GM15510 (cell line): ENCODE measurements around the gene TSHZ3.

ENCODE experiments used
- POLR2A ChIP-seq: IDR thresholded peaks from 3 replicates; pipeline ENCODE4 v1.6.1; 2011; ENCODE audit warnings: borderline replicate concordance; ENCODE audit not compliant: insufficient read length; ENCODE audit errors: extremely low read depth

The TSHZ3 gene

GRCh38 chr19:31370216-31370615, 21.0 kb upstream of the TSHZ3 start:
- no peak for TF ChIP-seq POLR2A

DNA sequence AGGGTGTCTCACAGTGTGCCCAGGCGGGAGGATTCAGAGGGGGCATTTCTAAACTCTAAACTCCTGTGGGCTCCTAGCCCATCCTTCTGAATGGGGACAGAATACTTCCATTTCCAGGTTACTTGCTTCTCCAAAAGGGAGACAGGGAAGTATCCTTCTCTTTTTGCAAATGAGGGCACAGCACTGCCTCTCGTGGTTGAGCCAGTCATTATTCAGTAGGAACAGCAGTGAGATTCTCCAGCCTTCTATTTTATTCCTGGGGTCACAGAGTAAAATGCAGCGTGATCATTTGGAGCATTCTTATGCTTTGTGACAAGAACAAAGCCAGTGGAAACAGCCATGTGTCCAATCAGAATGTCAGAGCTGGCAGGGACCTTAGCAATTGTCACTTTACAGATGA, 15.7 kb upstream of the TSHZ3 start:
- TF ChIP-seq POLR2A = no peak

DNA sequence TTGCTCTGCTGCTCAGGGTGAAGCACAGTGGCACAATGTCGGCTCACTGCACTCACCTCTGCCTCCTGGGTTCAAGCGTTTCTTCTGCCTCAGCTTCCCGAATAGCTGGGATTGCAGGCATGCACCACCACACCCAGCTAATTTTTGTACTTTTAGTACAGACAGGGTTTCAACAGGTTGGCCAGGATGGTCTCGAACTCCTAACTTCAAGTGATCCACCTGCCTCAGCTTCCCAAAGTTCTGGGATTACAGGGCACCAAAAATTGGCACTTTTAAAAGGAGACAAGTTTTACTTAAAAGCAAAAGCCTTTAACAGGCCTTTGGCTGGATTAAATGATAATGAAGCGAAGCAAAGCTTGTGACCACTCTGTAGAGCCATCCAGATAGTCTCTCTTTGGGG, 12.5 kb upstream of the TSHZ3 start:
- no peak for TF ChIP-seq POLR2A

GRCh38 chr19:31357315-31357673, 8.1 kb upstream of the TSHZ3 start:
- TF ChIP-seq POLR2A = no peak

DNA sequence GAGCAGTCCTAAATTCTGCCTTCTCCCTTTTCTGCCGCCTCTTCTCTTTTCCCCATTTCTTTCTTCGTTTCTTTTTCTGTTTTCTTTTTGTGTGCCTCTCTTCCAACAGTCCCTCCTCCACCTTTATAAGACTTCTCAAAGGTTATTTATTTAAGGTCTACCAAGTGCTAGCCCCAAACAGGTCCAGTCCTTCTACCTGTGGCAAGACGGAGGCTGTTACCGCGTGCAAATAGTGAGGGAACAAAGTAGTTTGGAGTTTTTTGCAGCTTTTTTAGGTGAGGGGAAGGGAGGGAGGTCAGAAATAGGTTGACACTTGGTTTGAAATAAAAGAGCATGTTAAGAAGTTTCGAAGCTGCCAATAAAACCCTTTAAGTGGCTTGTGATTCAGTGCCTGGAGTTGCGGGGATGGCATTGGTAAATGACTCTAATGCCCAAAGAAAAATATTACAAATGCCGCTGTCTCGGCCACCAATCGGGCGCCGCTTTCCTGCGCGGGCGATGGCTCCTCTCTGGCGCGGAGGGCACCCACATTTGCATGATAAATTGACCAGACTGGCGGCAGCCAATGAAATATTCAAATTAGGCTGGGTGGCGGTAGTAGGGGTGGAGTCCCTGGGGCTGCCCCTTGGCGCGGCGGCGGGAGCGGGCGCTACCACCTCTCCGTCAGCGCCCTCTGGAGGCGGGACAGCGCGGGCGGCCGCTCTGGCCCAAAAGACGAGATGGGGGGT, 7.5 kb upstream of the TSHZ3 start:
- TF ChIP-seq POLR2A = no peak

DNA sequence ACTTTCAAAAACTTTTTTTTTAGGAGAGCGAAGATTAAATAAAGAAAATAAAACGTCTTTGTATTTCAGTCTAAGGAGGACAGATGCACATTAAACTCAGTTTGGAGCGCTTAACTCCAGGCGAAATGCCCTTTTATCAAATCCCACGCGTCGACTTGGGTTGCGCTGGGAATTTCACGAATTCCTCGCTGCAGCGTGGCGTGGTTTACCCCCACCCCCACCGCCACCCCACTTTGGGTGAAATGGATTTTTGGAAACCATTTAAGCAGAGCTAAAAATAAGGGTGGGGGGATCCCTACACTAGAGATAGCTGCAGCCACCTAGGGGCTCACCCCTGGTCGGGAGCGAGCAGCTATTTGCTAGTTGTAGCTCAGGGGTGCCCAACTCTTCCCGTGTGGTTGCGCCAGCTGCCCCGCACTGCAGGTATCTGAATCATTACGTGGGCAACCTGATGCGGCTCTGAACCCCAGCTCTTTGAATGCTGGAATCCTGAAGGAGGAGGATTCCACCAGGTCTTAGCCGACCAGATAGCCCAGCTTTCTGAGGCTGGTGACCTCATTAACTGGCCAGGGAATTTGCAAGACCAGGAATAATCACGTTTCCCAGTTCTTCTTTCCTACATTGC, 6.5 kb upstream of the TSHZ3 start:
- no peak for TF ChIP-seq POLR2A

DNA sequence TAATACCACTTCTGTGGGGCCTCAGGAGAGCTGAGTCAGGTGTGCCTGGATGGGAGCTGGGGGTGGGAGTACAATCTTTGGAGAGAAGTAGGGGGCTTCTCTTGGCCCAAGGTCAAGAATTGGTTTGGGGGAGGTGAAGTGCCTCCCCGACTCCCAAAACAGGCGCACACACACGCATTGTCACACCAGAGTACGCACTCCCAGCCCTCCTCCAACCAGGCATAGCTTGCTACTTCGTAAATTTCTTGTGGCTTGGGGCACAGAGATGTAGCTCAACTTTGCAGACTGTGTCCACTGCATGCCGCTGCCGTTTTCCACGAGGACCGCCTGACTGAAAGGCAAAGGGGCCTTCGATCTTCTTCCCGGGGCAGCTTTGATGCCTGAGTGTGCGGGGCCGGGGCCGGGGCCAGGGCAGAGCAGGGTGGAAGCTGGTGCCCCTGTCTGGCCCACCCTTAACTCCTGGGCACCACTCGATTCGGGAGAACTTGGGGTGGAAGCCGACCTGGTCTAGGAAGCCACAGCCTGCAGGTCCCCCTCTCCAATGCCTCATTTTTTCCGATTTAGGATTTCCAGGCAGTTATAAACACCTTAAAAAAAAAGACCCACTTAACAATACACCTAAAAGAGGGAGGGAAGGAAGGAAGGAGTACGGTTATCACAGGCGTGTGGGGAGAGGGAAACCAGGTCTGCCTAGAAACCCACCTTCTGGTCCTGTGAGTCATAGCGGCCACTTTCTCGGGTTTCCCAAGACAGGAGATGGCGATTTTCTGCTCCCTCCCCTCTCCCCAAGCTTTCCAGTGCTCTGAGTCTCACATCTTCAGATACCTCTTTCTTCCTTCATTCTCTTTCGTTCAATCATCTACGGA, 5.8 kb upstream of the TSHZ3 start:
- TF ChIP-seq POLR2A = no peak

GRCh38 chr19:31354316-31354715, 5.1 kb upstream of the TSHZ3 start:
- no peak for TF ChIP-seq POLR2A

DNA sequence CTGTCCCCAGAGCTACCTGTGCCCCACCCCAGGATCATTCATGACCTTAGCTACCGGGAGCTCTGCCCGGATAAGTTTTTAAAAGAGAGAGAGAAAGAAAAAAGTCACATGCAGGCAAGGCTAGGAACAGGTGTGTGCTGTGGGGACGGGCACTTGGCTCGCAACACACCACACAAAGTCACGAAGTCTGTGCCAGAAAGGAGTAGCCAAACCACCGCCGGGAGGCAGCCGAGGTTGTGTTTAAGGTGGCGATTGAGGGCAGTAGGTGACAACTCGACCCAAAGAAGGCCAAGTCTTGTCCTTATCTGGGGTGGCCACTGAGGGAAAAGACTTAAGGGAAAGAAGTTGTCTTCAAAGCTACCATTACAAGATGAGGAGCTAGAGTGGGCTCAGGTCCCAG, 4.6 kb upstream of the TSHZ3 start:
- no peak for TF ChIP-seq POLR2A

DNA sequence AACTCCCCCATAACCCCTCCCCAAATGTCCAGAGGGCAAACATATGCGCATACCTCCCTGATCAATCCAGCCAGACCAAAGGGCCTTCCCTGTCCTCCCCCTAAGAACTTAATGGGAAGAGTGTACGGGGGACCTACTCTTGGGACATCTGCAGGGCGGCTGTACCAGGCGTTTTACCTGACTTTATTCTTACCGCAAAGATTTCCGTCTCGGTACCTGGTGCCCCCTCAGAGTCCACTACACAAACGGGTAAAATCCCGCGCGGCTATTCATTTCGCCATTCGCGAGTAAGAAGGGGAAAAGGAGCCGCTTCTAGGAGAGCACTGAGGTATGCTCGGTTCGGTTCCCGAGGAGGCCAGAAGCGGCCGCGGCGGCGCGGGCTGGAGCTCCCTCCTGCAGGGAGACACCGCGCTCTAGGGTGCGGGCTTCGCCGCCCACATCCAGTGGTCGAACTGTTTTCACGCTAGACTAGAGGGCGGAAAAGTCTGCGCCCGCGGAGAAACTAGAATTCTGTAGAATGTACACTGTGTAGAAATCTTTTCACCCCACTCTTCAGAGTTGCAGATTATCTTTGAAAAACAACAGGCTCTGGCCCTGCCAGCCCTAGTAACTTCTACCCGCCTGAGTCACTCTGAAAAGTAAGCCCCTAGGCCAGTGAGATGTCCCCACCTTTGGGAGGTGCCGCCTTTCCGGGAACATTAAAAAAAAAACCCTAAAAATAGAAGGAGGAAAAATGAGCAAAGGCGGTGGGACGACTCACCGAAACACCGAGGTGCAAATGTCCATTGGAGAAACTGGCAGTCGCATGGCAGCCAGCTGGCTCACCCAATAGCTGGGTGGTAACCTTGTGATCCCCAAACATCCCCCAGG, 3.8 kb upstream of the TSHZ3 start:
- TF ChIP-seq POLR2A = no peak

- TF ChIP-seq POLR2A = no peak
Observed at GRCh38 chr19:31352296-31352781, 3.1 kb upstream of the TSHZ3 start.

DNA sequence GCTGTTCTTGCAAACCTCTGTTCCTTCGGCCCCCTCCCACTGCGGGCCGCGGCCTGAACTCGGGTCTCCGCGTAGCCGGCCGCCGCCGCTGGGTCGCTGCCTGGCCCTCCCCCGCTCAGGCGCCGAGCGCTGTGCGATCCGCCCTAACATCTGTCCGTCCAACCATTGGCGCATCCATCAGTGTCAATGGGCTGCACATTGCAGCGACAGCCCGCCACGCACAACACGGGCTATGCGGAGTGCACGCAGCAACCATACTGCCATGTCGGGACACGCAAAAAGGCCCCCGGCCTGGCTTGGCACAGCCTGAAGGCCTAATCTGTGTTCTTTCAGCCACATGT, 2.6 kb upstream of the TSHZ3 start:
- no peak for TF ChIP-seq POLR2A

DNA sequence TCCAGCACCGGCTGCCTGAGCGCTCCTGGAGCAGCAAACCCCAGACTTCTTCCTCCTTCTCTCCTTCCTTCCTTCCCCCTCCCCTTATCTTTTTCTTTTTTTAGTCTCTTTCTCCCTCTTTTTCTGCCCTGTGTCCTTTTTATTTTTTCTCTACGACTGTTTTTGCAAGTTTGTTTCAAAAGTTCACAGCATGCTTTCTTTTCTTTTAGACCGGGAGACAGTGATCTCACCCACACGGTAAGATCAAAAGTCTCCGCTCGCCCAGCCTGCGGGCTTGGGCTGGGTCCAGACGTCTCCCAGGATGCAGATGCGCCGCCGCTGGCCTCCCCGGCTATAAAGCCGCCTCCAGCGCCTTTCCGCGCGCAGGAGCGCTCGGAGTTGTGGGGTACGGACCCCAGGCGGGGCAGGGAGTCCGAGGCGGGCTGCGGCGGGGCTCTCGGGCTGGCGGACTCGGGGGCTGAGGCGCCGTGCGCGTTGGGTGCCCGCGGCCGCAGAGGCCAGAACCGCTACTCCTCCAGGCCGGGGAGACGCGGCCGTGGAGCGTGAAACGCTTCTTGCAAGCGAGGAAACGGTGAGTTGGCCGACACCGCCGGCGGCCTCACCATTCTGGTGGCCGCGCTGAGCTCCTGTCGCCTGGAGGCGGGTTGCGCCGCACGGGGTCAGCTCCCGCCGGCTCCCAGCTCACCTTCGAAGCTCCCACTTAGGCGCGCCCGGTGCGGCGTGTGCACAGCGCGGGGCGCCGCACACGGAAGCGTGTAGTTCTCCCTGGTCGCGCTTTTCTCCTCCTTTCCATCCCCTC, 2.0 kb upstream of the TSHZ3 start:
- TF ChIP-seq POLR2A = no peak

DNA sequence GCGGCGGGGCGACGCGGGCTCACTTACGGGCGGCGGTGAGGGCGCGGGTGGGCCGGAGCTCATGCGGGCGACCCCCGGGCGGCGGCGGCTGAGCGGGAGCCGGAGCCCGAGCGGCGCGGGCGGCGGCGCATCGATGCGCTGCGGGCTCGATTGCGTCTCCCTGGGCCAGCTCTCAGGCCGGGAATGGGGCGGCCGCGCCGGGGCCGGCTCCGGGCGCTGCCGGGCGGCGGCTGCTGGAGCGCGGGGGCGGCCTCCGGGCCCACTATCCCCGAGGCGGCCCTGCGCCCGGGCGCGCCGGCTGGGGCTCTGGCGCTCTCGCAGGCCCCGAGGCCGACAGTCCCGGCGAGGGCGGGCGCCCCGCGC, 1.4 kb upstream of the TSHZ3 start:
- TF ChIP-seq POLR2A = no peak
